Panc1 (cell line): Measurements from ENCODE around the gene BTG3. TPM values are rescaled to one million over a fixed set of nuclear protein-coding genes. Genes with fewer than 3 reads are reported as not detected.

Source experiments
- ATAC-seq: fragments of 200-7000 bp; cut with Tn5 transposase; 2 replicates; pipeline ENCODE4 v1.9.1; 2020; ENCODE audit warnings: mild to moderate bottlenecking, moderate library complexity
- BruUV-seq: library from RNA; stranded (reverse); fragments of 400-500 nt; replicated peaks from 2 replicates; lab custom pipeline; 2021; lab: Mats Ljungman, UMichigan
- CTCF ChIA-PET: fragments of 300-600 bp; sonication (Branson Sonifier 250); formaldehyde crosslinking; loops from one replicate; lab custom pipeline; 2022; ENCODE audit warnings: antibody characterized with exemption; lab: Charles Lee
- POLR2A ChIA-PET: fragments of 300-600 bp; sonication (Branson Sonifier 250); formaldehyde crosslinking; loops from one replicate; lab custom pipeline; 2022; ENCODE audit warnings: antibody characterized with exemption; lab: Charles Lee
- DNase-seq: peaks from one replicate; pipeline ENCODE4 v3.0.0-alpha.2; 2010; ENCODE audit warnings: low read depth, low spot score
- H3K27ac ChIP-seq: 2 replicates; pipeline ENCODE4 v1.5.1; 2011; ENCODE audit warnings: mild to moderate bottlenecking, low read length, inconsistent platforms
- H3K27me3 ChIP-seq: fragments of 200-500 bp; sonication (Bioruptor generic); 2 replicates; pipeline ENCODE4 v1.6.0; 2014; ENCODE audit warnings: low read length, inconsistent platforms; ENCODE audit not compliant: control insufficient read depth, insufficient read depth
- H3K36me3 ChIP-seq: fragments of 200-500 bp; sonication (Bioruptor generic); 2 replicates; pipeline ENCODE4 v1.5.1; 2014; ENCODE audit warnings: inconsistent platforms, mild to moderate bottlenecking, low read length, moderate library complexity; ENCODE audit not compliant: control insufficient read depth, insufficient read depth
- H3K4me1 ChIP-seq: 2 replicates; pipeline ENCODE4 v1.5.1; 2011; ENCODE audit warnings: inconsistent platforms, mild to moderate bottlenecking, low read length, moderate library complexity; ENCODE audit not compliant: control insufficient read depth, insufficient read depth
- H3K4me3 ChIP-seq, 2 experiments: 2 replicates each; pipeline ENCODE4 v1.5.1; 2011 to 2012; ENCODE audit warnings: low read depth in 2 of 2, low read length in 2 of 2, mild to moderate bottlenecking in 2 of 2, inconsistent platforms in 1 of 2, moderate library complexity in 1 of 2
- H3K9me3 ChIP-seq: fragments of 200-500 bp; sonication (Bioruptor generic); 2 replicates; pipeline ENCODE4 v1.5.1; 2014; ENCODE audit warnings: low read depth, mild to moderate bottlenecking, inconsistent platforms, low read length, moderate library complexity; ENCODE audit not compliant: control insufficient read depth, insufficient read depth
- POLR2AphosphoS5 ChIP-seq: IDR thresholded peaks from 2 replicates; pipeline ENCODE4 v1.6.1; 2012; ENCODE audit warnings: mild to moderate bottlenecking, low read depth, low read length, moderate library complexity
- SIN3A ChIP-seq: IDR thresholded peaks from 2 replicates; pipeline ENCODE4 v1.6.1; 2012; ENCODE audit warnings: low read depth, mild to moderate bottlenecking, low read length, moderate library complexity, borderline replicate concordance; ENCODE audit not compliant: insufficient read depth
- TCF7L2 ChIP-seq: IDR thresholded peaks from 2 replicates; pipeline ENCODE4 v1.6.1; 2011; ENCODE audit warnings: mild to moderate bottlenecking, low read depth, low read length, inconsistent platforms
- in situ Hi-C: cut with HindIII; loops from 2 replicates; pipeline ENCODE4 v1.10.0; 2016; ENCODE audit warnings: low sequenced_read_pairs, low pct_unique_long_range_greater_than_20kb
- intact Hi-C: fragments of 100-400 bp; cut with micrococcal nuclease; formaldehyde crosslinking; loops from one replicate; pipeline ENCODE4 v1.10.0; 2022; ENCODE audit not compliant: unreplicated experiment
- total RNA-seq: library from RNA; stranded (reverse); gene quantifications from one replicate; pipeline ENCODE4 v1.2.1, GENCODE V29; 2021; ENCODE audit not compliant: unreplicated experiment
- TF ChIP-seq, protein P1 (sequence below), 2 experiments: IDR thresholded peaks; 2 replicates each; pipeline ENCODE4 v1.6.1; 2011 to 2012; ENCODE audit warnings: low read depth in 2 of 2, control low read depth in 1 of 2, low read length in 1 of 2, mild to moderate bottlenecking in 1 of 2, moderate library complexity in 1 of 2; ENCODE audit not compliant: insufficient read depth in 1 of 2
- TF ChIP-seq, protein P2 (sequence below): fragments of 450-650 bp; IDR thresholded peaks from 2 replicates; pipeline ENCODE4 v1.5.1; 2017; ENCODE audit warnings: mild to moderate bottlenecking

Gene BTG3
- total RNA-seq, 1 experiment from 2014 or later = 20.1 TPM

GRCh38 chr21:17578162-17578561 is 34.5 kb downstream of the BTG3 start:
- intact Hi-C loops (no loop called here), in situ Hi-C loops (no loop called here)
- Histone ChIP-seq H3K27ac (no peak overlapping the region), H3K9me3 (no peaks in the 10 kb centered on the region), H3K36me3 (no peaks in the 10 kb centered on the region), H3K4me3 (no peak overlapping the region), H3K4me1 (no peaks in the 10 kb centered on the region), H3K27me3 (no peaks in the 10 kb centered on the region)
- ATAC-seq (no peak), DNase-seq (no peak)
- ChIA-PET POLR2A (no interaction called here), CTCF (no interaction called here)
- TF ChIP-seq SIN3A (no peak), POLR2AphosphoS5 (no peak), TCF7L2 (no peak)
- TF ChIP-seq, protein P1, sequence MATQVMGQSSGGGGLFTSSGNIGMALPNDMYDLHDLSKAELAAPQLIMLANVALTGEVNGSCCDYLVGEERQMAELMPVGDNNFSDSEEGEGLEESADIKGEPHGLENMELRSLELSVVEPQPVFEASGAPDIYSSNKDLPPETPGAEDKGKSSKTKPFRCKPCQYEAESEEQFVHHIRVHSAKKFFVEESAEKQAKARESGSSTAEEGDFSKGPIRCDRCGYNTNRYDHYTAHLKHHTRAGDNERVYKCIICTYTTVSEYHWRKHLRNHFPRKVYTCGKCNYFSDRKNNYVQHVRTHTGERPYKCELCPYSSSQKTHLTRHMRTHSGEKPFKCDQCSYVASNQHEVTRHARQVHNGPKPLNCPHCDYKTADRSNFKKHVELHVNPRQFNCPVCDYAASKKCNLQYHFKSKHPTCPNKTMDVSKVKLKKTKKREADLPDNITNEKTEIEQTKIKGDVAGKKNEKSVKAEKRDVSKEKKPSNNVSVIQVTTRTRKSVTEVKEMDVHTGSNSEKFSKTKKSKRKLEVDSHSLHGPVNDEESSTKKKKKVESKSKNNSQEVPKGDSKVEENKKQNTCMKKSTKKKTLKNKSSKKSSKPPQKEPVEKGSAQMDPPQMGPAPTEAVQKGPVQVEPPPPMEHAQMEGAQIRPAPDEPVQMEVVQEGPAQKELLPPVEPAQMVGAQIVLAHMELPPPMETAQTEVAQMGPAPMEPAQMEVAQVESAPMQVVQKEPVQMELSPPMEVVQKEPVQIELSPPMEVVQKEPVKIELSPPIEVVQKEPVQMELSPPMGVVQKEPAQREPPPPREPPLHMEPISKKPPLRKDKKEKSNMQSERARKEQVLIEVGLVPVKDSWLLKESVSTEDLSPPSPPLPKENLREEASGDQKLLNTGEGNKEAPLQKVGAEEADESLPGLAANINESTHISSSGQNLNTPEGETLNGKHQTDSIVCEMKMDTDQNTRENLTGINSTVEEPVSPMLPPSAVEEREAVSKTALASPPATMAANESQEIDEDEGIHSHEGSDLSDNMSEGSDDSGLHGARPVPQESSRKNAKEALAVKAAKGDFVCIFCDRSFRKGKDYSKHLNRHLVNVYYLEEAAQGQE (IDR thresholded peaks at IDR 0.05; ENCODE audit: insufficient read depth in 1 of 2, low read depth in 2 of 2, low read length in 1 of 2) = no peak
- BruUV-seq = no TSS peak

- POLR2A ChIA-PET = no interaction called here
- Histone ChIP-seq H3K27me3 (no peaks in the 10 kb centered on the region), H3K27ac (no peak overlapping the region), H3K4me1 (no peaks in the 10 kb centered on the region), H3K4me3 (no peak overlapping the region), H3K9me3 (no peaks in the 10 kb centered on the region), H3K36me3 (no peaks in the 10 kb centered on the region)
- CTCF ChIA-PET = no interaction called here
- in situ Hi-C loops = no loop called here
- TF ChIP-seq POLR2AphosphoS5 = no peak
- TF ChIP-seq, protein P2, sequence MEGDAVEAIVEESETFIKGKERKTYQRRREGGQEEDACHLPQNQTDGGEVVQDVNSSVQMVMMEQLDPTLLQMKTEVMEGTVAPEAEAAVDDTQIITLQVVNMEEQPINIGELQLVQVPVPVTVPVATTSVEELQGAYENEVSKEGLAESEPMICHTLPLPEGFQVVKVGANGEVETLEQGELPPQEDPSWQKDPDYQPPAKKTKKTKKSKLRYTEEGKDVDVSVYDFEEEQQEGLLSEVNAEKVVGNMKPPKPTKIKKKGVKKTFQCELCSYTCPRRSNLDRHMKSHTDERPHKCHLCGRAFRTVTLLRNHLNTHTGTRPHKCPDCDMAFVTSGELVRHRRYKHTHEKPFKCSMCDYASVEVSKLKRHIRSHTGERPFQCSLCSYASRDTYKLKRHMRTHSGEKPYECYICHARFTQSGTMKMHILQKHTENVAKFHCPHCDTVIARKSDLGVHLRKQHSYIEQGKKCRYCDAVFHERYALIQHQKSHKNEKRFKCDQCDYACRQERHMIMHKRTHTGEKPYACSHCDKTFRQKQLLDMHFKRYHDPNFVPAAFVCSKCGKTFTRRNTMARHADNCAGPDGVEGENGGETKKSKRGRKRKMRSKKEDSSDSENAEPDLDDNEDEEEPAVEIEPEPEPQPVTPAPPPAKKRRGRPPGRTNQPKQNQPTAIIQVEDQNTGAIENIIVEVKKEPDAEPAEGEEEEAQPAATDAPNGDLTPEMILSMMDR = no peak
- TF ChIP-seq SIN3A = no peak
- TF ChIP-seq TCF7L2 = no peak
- TF ChIP-seq, protein P1 (IDR thresholded peaks at IDR 0.05; ENCODE audit: insufficient read depth in 1 of 2, low read depth in 2 of 2, low read length in 1 of 2) = no peak
- no TSS peak for BruUV-seq
- intact Hi-C loops = no loop called here
- ATAC-seq (no peak), DNase-seq (no peak)
These were observed 35.0 kb downstream of the BTG3 start for GRCh38 chr21:17577701-17578100.
